Measurements from ENCODE around the gene SLC7A5. TPM values are rescaled to one million over a fixed set of nuclear protein-coding genes. Genes with fewer than 3 reads are reported as not detected.
A peak's percentile ranks its signal among the peaks of the same experiment; 100 is the strongest.
"Not testable (repeated sequence)": the region's sequence is repeated elsewhere in the genome, so short reads cannot be mapped to it uniquely, and the experiment has no call there.

The SLC7A5 gene
- total and polyA plus RNA-seq, 2 of the 13 experiments (the other 11 are each of a cell fraction or from before 2014, with no cell fraction given) = 79.6 to 155 TPM

- TF ChIP-seq FOXA1 (IDR thresholded peaks at IDR 0.05) (0 out of 2 replicates have a peak, but pooled peaks have one; percentile 38), FOXA1 (CRISPR knock-in tag; IDR thresholded peaks at IDR 0.05) (peak; percentile 16; the same call in 1 of the 2 replicates), SNAI1 (CRISPR knock-in tag; IDR thresholded peaks at IDR 0.05; ENCODE audit: borderline replicate concordance) (peak; percentile 88; the same call in 1 of the 2 replicates), GFI1 (CRISPR knock-in tag; IDR thresholded peaks at IDR 0.05; ENCODE audit: borderline replicate concordance) (peak; percentile 83), ZNF792 (CRISPR knock-in tag; IDR thresholded peaks at IDR 0.05) (peak; percentile 33; the same call in 1 of the 2 replicates), ZC3H4 (CRISPR knock-in tag; IDR thresholded peaks at IDR 0.05; ENCODE audit: borderline replicate concordance) (peak; percentile 45; the same call in 1 of the 2 replicates), WIZ (CRISPR knock-in tag; IDR thresholded peaks at IDR 0.05) (0 out of 2 replicates have a peak, but pooled peaks have one; percentile 10), BHLHE40 (IDR thresholded peaks at IDR 0.05; ENCODE audit: low read length) (0 out of 2 replicates have a peak, but pooled peaks have one; percentile 7), BRCA1 (CRISPR knock-in tag; IDR thresholded peaks at IDR 0.05) (0 out of 2 replicates have a peak, but pooled peaks have one; percentile 41), NR2F6 (CRISPR knock-in tag; IDR thresholded peaks at IDR 0.05) (peak; percentile 19; the same call in 1 of the 2 replicates), FOXP1 (CRISPR knock-in tag; IDR thresholded peaks at IDR 0.05) (peak; percentile 7; the same call in 1 of the 2 replicates), SOX13 (CRISPR knock-in tag; conservative IDR thresholded peaks at IDR 0.05 in 1 of 2, IDR thresholded peaks at IDR 0.05 in 1 of 2) (peak in 1 of 2 experiments; percentile 57; a peak in 2 of 4 replicates), CHD4 (IDR thresholded peaks at IDR 0.05; ENCODE audit: borderline replicate concordance, low read length) (0 out of 2 replicates have a peak, but pooled peaks have one; percentile 49), GATAD2A (CRISPR knock-in tag; IDR thresholded peaks at IDR 0.05) (peak; percentile 68), ZNF292 (CRISPR knock-in tag; IDR thresholded peaks at IDR 0.05; ENCODE audit: borderline replicate concordance, low read depth) (0 out of 2 replicates have a peak, but pooled peaks have one; percentile 25), PPARG (CRISPR knock-in tag; conservative IDR thresholded peaks at IDR 0.05) (0 out of 2 replicates have a peak, but pooled peaks have one; percentile 25), HMG20A (CRISPR knock-in tag; IDR thresholded peaks at IDR 0.05; ENCODE audit: borderline replicate concordance) (peak; percentile 23; the same call in 1 of the 2 replicates), ZNF619 (CRISPR knock-in tag; IDR thresholded peaks at IDR 0.05) (0 out of 2 replicates have a peak, but pooled peaks have one; percentile 13), ZNF460 (CRISPR knock-in tag; IDR thresholded peaks at IDR 0.05; ENCODE audit: borderline replicate concordance) (0 out of 2 replicates have a peak, but pooled peaks have one; percentile 60), ZNF567 (CRISPR knock-in tag; IDR thresholded peaks at IDR 0.05; ENCODE audit: borderline replicate concordance) (0 out of 2 replicates have a peak, but pooled peaks have one; percentile 13), THRA (CRISPR knock-in tag; IDR thresholded peaks at IDR 0.05; ENCODE audit: borderline replicate concordance) (peak; percentile 27; the same call in 1 of the 2 replicates), MIER3 (CRISPR knock-in tag; IDR thresholded peaks at IDR 0.05; ENCODE audit: borderline replicate concordance) (0 out of 2 replicates have a peak, but pooled peaks have one; percentile 3), ZBTB26 (CRISPR knock-in tag; IDR thresholded peaks at IDR 0.05; ENCODE audit: borderline replicate concordance) (0 out of 2 replicates have a peak, but pooled peaks have one; percentile 53)
- TF ChIP-seq NR2F6, FOXP1, SOX13 (IDR thresholded peaks at IDR 0.05): not testable (repeated sequence)
- TF ChIP-seq, protein P1, sequence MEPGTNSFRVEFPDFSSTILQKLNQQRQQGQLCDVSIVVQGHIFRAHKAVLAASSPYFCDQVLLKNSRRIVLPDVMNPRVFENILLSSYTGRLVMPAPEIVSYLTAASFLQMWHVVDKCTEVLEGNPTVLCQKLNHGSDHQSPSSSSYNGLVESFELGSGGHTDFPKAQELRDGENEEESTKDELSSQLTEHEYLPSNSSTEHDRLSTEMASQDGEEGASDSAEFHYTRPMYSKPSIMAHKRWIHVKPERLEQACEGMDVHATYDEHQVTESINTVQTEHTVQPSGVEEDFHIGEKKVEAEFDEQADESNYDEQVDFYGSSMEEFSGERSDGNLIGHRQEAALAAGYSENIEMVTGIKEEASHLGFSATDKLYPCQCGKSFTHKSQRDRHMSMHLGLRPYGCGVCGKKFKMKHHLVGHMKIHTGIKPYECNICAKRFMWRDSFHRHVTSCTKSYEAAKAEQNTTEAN (CRISPR knock-in tag; conservative IDR thresholded peaks at IDR 0.05) = 0 out of 2 replicates have a peak, but pooled peaks have one; percentile 8
Observed at GRCh38 chr16:87788730-87789436, 80.4 kb downstream of the SLC7A5 start (continued).
